HG02938 (cell line): ENCODE measurements around the gene ADTRP.
A peak's percentile ranks its signal among the peaks of the same experiment; 100 is the strongest.

Experiments
- ATAC-seq: cut with Tn5 transposase; IDR thresholded peaks from one replicate; pipeline ENCODE4 v1.9.1; 2021; ENCODE audit warnings: mild to moderate bottlenecking, moderate library complexity; ENCODE audit not compliant: unreplicated experiment

ADTRP gene

GRCh38 chr6:11778648-11779328, at the start of gene ADTRP:
Gene ADTRP, minus strand, starts transcription at chr6:11778803. Its CDS starts 44 bp downstream, at chr6:11778759.
- no peak for ATAC-seq

- ATAC-seq: no peak
These were observed 48.2 kb upstream of the ADTRP start for GRCh38 chr6:11826779-11827178.

DNA sequence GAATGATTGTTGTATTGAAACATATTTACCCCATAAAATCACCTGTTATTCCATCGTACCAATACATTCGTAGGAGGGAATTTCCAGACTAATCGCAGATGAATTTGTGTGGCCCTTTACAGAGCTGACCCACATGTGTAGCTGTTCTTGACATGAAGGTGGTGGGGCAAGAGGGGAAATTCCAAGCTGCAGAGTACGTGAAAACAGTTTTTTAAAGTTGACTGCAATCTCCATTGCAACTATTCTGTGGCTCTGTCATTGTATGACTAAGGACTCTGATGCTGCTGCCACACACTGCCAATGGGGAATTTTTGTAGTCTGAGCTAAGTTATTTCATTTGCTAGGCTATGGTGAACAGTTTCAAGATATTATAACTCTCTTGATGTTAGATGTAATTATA, 46.4 kb upstream of the ADTRP start:
- ATAC-seq: peak; percentile 69

DNA sequence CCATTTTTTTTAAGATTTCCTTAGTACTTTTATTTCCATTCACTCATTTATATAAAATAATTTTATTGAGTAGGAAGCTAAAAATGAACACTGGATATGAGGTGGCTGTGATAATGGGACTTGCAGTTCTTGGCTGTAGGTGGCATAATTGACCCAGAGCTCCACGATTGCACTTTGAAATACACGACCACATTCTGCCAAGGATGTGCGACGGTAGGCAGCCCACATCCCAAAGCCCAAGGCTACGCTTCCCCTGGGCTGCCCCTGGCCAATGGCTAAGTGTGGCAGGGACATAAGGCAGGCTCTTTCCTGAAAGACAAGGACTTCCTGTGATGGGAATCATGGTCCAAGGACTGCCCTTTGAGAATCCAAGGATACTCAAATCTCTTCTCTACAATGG, 43.7 kb upstream of the ADTRP start:
- no peak for ATAC-seq

- ATAC-seq: no peak
These were observed 43.2 kb upstream of the ADTRP start for GRCh38 chr6:11821781-11822180.

DNA sequence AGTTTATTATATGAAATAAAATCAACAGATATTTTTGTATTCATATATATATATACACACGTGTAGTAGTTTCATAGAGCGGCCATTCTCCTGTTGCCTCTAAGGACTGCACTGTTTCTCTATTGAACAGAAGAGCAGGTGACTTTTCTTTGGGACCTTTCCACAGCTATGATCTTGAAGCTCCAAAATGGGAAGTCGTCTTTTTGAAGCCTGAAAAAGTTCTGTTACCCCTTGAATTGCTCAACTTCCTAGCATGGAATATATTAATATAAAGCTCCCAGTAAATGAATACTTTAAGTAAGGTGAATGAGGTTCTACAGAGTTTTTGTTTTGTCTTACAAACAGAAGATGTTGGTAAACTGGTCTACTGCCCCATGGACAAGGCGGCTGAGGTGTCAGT, 42.2 kb upstream of the ADTRP start:
- no peak for ATAC-seq

DNA sequence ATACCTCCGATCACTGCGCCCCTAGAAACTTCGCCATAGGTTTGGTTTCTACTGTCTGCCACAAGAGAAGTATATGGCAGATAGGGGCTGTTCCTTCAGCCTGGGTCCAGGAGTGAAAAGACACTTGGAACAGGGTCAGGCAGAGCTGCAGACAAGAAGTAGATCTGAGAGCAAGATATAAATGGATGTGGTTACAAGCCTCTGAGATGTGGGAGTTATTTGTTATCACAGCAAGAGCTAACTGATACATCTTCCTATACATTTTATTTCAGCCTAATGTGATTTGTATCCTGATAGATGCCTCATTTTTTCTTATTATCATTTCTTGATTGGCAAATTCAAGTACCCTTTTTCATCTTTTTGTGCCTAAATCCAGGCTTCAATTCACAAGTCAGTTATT, 40.9 kb upstream of the ADTRP start:
- ATAC-seq: no peak

- ATAC-seq: no peak
These were observed 36.6 kb upstream of the ADTRP start for GRCh38 chr6:11815231-11815630.

DNA sequence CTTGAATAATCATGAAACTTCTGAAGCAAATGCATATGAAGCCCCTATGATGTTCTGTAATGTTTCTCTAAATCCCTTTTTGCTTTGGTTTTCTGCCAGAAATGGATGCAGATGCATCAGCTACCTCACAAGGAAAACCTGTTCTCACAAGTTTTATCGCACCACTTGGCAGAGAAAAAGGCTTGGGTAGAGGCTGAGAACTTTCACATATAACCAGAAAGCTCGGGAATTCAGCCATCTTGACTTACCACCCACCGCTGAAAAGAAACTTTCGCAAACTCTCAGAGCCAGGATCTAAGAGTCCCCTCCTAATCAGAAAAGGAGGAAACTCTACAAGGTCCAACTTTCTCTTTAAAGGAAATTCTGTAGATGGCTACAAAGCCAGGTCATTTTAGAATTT, 36.2 kb upstream of the ADTRP start:
- no peak for ATAC-seq

DNA sequence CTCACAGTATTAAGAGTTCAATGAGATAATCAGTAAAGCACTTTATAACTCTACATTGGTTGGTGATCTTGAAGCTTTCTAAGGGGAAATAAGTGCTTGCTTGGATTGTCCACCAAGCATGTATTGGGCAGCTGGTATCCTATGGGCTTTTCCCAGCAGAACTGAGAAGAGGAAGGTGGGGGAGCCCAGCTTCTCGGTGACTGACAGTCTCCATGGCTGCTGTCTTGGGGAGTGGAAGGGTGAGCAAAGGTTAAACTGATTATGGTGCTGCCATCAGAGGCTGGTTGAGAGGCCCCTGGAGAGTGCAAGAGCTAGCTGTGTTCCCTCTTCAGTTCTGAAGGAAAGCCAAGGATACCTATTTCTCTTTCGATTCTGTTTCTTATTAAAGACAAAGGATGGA, 35.5 kb upstream of the ADTRP start:
- ATAC-seq: no peak

GRCh38 chr6:11813606-11814005, 35.0 kb upstream of the ADTRP start:
- ATAC-seq: no peak

DNA sequence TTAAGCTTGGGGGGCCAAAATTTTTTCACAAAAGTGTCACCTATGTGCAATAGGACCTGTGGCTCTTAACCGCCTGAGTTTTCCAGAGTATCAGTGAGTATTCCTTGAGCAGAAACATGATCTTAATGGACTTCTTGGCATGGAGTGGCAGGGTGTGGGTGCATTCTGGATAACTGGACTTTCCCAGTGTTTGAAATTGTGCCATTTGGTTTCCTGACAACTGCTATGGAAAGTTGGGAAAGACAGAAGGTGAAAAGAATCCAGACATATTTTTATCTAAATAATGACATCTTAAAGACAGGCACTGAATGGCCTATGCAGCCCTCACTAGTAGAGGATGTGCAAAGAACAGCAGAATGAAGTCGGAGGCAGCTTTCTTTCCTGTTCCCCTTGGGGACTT, 34.3 kb upstream of the ADTRP start:
- ATAC-seq: no peak

DNA sequence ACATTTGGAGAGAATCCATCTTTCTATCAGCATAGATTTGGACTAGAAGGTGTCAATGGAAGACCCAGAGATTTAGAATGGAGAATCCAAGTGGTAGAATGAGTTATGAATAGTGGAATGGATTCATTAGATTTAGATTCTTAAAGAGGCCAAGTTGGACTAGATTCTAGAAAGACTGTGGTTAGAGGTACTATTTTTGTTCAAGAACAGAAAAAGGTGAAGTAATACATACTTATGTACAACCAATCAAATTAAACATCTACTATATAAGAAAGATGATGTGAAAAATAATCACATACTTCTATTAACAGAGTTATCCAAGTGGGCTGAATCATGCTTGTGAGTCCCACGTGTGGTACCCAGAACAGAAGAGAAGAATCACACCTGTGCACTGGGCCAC, 33.8 kb upstream of the ADTRP start:
- no peak for ATAC-seq

DNA sequence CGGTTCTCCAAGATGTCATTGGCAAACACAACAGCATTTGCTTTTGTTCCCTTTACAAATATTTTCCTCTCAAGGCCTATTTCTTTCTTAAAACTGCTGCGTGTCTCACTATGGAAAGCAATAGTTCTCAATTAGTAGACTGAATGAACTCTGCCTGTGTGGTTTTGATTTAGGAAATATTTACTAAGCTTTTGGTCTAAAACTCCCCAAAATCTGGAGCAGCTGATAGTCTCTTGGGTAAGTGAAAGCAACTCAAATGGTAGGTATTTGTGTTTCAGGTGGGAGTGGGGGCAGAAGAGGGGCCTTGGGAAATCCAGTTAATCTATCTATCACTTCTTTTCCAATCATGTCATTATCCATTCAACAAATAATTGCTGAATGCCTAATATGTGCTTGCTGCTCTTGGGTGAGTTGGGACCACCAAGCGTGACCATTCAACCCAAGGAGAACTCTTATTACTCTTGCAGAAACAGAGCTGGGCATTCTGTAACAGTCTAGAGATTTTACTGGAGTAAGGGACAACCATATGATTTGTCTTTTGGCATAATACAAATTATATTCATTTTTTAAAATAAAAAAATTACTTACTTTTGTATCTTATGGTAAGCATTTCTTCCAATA, 33.2 kb upstream of the ADTRP start:
- ATAC-seq: no peak

DNA sequence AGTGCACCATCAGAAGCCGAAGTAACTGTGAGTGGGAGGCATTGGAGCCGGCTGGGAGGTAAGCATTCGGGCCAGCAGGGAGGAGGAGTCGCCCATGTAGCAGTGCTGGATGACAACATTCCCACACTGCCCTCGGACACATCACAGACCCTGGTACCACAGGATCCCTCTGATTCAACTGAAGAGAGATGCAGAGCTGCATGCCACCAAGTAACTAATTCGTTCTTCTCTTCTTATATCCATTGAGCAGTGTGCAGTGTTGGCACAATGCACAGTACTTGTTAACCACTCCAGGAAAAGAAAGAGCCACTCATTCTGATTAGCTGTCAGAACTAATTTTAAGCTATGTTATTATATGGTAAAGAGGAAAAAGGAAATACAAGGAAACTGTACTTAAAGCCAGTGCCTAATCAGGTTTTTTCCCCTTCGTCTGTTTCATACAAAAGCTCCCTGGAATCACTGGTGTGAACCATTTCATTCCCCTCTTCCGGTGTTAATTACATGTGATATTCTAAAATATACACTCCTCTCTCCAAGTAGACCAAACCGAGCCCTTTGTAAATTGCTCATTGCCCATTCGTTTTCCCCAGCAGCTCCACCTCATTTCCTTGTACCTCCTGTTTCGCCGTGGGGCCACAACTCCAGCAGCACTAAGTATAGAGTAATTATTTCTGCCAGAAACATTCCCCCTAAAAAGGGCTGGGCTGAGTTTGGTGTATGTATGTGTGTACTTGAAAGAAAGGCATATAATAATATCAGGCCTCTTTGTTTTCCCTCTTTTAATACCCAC, 32.4 kb upstream of the ADTRP start:
- ATAC-seq: no peak

DNA sequence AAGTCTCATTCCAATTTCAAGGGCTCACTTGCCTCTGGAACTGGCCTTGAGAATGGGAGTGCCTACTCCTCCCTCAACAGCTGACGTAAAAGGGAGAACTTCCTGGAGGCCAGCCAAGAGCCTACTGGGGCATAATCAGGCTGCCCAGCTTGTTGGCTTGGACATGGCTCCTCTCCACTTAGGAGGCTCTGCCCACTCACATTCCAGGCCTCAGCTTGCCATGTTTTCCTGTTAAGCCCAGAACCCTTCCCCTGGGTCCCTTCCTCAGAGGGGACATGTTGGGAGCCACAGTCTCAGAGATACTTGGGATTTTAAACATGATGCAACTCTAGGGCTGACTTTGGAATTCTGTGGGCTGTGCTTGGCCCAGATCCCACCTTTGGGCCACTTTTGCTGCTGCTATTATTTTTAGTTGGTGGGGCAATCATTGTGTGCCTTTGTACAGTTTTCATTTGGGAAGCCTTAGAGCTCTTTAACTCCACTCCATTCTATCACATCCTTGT, 31.5 kb upstream of the ADTRP start:
- ATAC-seq: no peak

GRCh38 chr6:11808054-11808453, 29.5 kb upstream of the ADTRP start:
- no peak for ATAC-seq

DNA sequence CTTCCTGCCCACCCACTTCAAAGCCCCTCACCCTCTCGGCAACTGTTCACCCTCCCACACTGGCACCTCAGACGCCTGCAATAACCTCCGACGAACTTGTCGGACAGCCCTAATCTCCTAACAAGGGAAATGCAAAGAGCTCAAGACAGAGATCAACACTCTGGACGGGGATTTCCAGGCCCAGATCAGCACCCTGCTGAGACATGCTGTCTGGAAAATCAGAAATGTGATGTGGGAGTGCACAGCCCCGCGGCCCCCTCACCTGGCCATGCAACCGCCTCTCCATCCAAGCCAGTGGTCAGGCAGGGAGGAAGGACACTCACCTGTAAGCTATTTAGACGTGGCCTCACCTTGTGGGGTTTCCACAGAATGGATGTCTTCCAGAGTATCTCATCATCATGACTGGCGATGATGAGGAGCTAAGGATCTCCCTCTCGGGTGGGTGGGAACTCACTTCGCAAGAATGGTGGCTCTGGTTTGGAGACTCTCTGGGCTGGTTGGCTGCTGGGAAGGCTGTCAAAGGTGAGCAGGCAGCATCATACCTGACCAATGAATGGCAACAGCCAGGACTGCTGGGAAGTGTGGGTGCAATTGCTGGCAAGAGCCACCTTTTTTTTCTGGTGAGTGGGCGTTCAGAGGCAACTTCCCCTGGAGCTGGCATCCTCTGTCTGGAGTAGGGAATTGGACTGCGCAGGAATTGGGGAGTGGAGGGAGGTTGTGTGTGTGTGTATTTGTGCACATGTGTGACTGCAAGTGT, 28.1 kb upstream of the ADTRP start:
- no peak for ATAC-seq

DNA sequence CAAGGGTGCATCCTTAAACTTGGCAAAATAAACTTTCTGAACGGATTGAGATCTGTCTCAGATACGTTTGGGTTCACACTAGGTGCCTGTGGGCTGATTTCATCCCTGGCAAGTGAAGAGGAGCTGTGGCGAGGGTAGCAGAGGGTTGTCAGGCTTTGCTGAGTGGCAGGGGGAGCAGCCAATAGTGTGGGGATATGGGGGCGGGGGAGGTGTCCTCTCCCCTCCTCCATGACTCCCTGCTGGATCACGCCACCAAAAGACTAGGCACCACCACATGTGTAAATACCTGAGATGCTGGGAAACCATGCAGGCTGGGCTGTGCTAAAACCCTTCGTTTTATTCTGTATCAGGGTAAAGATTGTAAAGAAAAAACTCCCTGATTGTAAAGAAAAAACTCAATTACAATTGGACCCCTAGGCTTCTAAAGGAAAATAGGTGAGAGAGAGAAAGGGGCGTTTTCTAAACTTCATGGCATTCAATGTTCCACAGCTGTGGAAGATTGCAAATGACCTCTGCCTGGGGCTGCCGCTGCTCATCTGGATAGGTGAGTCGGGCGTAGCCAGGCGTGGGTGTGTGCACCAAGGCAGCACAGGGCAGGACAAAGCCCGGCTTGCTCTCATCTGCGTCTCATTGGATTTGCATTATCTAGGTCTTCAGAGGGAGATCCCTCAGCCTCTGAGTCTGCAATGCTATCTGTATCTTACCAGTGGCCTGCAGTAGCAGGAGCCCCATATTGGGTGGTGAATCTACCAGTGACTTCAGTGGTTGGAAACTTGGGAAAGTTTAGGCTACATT, 26.9 kb upstream of the ADTRP start:
- ATAC-seq: no peak

- no peak for ATAC-seq
These were observed 26.1 kb upstream of the ADTRP start for GRCh38 chr6:11804701-11805100.
